Measurements from ENCODE around the gene RHOJ.
"Not testable (repeated sequence)": the region's sequence is repeated elsewhere in the genome, so short reads cannot be mapped to it uniquely, and the experiment has no call there.

RHOJ gene

GRCh38 chr14:63266106-63266505, 61.9 kb downstream of the RHOJ start:
- peaks cover 5% of the 10 kb centered on the region for H3K27me3 Mint-ChIP-seq
- H3K4me1 Mint-ChIP-seq: no peaks in the 10 kb centered on the region
- H3K9me3 Mint-ChIP-seq: peaks cover 2% of the 10 kb centered on the region
- H3K4me3 Mint-ChIP-seq: no peak overlapping the region
- no peak for DNase-seq (ENCODE audit: low spot score in 2 of 2)
- no peak for ATAC-seq (ENCODE audit: low read depth)
- H3K36me3 Mint-ChIP-seq: no peaks in the 10 kb centered on the region
- H3K27ac Mint-ChIP-seq: no peak overlapping the region

- DNase-seq (ENCODE audit: low spot score in 2 of 2): no peak
- Mint-ChIP-seq H3K4me1 (no peaks in the 10 kb centered on the region), H3K27me3 (peaks cover 3% of the 10 kb centered on the region), H3K36me3 (no peaks in the 10 kb centered on the region), H3K27ac (no peak overlapping the region), H3K4me3 (no peak overlapping the region), H3K9me3 (peaks cover 2% of the 10 kb centered on the region)
- no peak for ATAC-seq (ENCODE audit: low read depth)
Observed at GRCh38 chr14:63267171-63267570, 62.9 kb downstream of the RHOJ start.

- Mint-ChIP-seq H3K27me3 (peaks cover 3% of the 10 kb centered on the region), H3K9me3 (peaks cover 2% of the 10 kb centered on the region), H3K36me3 (no peaks in the 10 kb centered on the region), H3K4me1 (no peaks in the 10 kb centered on the region), H3K4me3 (no peak overlapping the region), H3K27ac (no peak overlapping the region)
- DNase-seq (ENCODE audit: low spot score in 2 of 2) (no peak), ATAC-seq (ENCODE audit: low read depth) (no peak)
Observed at GRCh38 chr14:63268771-63269170, 64.5 kb downstream of the RHOJ start.

- no peak for ATAC-seq (ENCODE audit: low read depth)
- peaks cover 3% of the 10 kb centered on the region for H3K27me3 Mint-ChIP-seq
- H3K27ac Mint-ChIP-seq: no peak overlapping the region
- H3K36me3 Mint-ChIP-seq: no peaks in the 10 kb centered on the region
- no peak for DNase-seq (ENCODE audit: low spot score in 2 of 2)
- no peaks in the 10 kb centered on the region for H3K4me1 Mint-ChIP-seq
- peaks cover 2% of the 10 kb centered on the region for H3K9me3 Mint-ChIP-seq
- no peak overlapping the region for H3K4me3 Mint-ChIP-seq
Observed at GRCh38 chr14:63269561-63270225, 65.5 kb downstream of the RHOJ start.

- Mint-ChIP-seq H3K36me3 (no peaks in the 10 kb centered on the region), H3K9me3 (no peaks in the 10 kb centered on the region), H3K4me3 (no peak overlapping the region), H3K4me1 (no peaks in the 10 kb centered on the region), H3K27ac (no peak overlapping the region), H3K27me3 (no peaks in the 10 kb centered on the region)
- no peak for ATAC-seq (ENCODE audit: low read depth)
- DNase-seq (ENCODE audit: low spot score in 2 of 2): no peak
Observed at GRCh38 chr14:63273129-63273528, 68.9 kb downstream of the RHOJ start.

- DNase-seq (ENCODE audit: low spot score in 2 of 2) (no peak), ATAC-seq (ENCODE audit: low read depth) (no peak)
- Mint-ChIP-seq H3K36me3 (no peaks in the 10 kb centered on the region), H3K4me1 (no peaks in the 10 kb centered on the region), H3K27me3 (no peaks in the 10 kb centered on the region), H3K9me3 (no peaks in the 10 kb centered on the region), H3K27ac (no peak overlapping the region), H3K4me3 (no peak overlapping the region)
Observed at GRCh38 chr14:63273717-63274655, 69.7 kb downstream of the RHOJ start.

GRCh38 chr14:63275611-63276010, 71.4 kb downstream of the RHOJ start:
- Mint-ChIP-seq H3K27ac (no peak overlapping the region), H3K4me3 (no peak overlapping the region), H3K36me3 (no peaks in the 10 kb centered on the region), H3K9me3 (no peaks in the 10 kb centered on the region), H3K27me3 (peaks cover 2% of the 10 kb centered on the region), H3K4me1 (no peaks in the 10 kb centered on the region)
- ATAC-seq (ENCODE audit: low read depth) (no peak), DNase-seq (ENCODE audit: low spot score in 2 of 2) (no peak)

GRCh38 chr14:63276016-63276415, 71.8 kb downstream of the RHOJ start:
- H3K9me3 Mint-ChIP-seq: no peaks in the 10 kb centered on the region

GRCh38 chr14:63276492-63277342, 72.5 kb downstream of the RHOJ start:
- Mint-ChIP-seq H3K27ac (no peak overlapping the region), H3K27me3 (peaks cover 6% of the 10 kb centered on the region), H3K4me3 (no peak overlapping the region), H3K9me3 (no peaks in the 10 kb centered on the region), H3K4me1 (no peaks in the 10 kb centered on the region), H3K36me3 (no peaks in the 10 kb centered on the region)
- DNase-seq (ENCODE audit: low spot score in 2 of 2): peak in 1 of 2 donors; percentile 6
- no peak for ATAC-seq (ENCODE audit: low read depth)

More at GRCh38 chr14:63276016-63276415, 71.8 kb downstream of the RHOJ start:
- Mint-ChIP-seq H3K27me3 (peaks cover 5% of the 10 kb centered on the region), H3K27ac (no peak overlapping the region), H3K4me1 (no peaks in the 10 kb centered on the region), H3K4me3 (no peak overlapping the region), H3K36me3 (no peaks in the 10 kb centered on the region)
- DNase-seq (ENCODE audit: low spot score in 2 of 2) (no peak), ATAC-seq (ENCODE audit: low read depth) (no peak)

- H3K27me3 Mint-ChIP-seq: peaks cover 6% of the 10 kb centered on the region
- H3K4me3 Mint-ChIP-seq: no peak overlapping the region
- H3K36me3 Mint-ChIP-seq: no peaks in the 10 kb centered on the region
- DNase-seq (ENCODE audit: low spot score in 2 of 2): no peak
- no peaks in the 10 kb centered on the region for H3K4me1 Mint-ChIP-seq
- H3K9me3 Mint-ChIP-seq: no peaks in the 10 kb centered on the region
- no peak for ATAC-seq (ENCODE audit: low read depth)
- H3K27ac Mint-ChIP-seq: no peak overlapping the region
Observed at GRCh38 chr14:63277591-63278183, 73.4 kb downstream of the RHOJ start.

GRCh38 chr14:63279933-63280332, 75.7 kb downstream of the RHOJ start:
- not testable (repeated sequence) for DNase-seq (ENCODE audit: low spot score in 2 of 2); H3K4me3 Mint-ChIP-seq; H3K9me3 Mint-ChIP-seq; H3K4me1 Mint-ChIP-seq; H3K27me3 Mint-ChIP-seq; ATAC-seq (ENCODE audit: low read depth); H3K36me3 Mint-ChIP-seq; H3K27ac Mint-ChIP-seq

- H3K27me3 Mint-ChIP-seq: peaks cover 6% of the 10 kb centered on the region
- DNase-seq (ENCODE audit: low spot score in 2 of 2) (no peak), ATAC-seq (ENCODE audit: low read depth) (no peak)
- H3K4me1 Mint-ChIP-seq: no peaks in the 10 kb centered on the region
- no peak overlapping the region for H3K4me3 Mint-ChIP-seq
- H3K36me3 Mint-ChIP-seq: no peaks in the 10 kb centered on the region
- no peaks in the 10 kb centered on the region for H3K9me3 Mint-ChIP-seq
- no peak overlapping the region for H3K27ac Mint-ChIP-seq
Observed at GRCh38 chr14:63282997-63283883, 79.0 kb downstream of the RHOJ start.

GRCh38 chr14:63283884-63284248, 79.6 kb downstream of the RHOJ start:
- DNase-seq (ENCODE audit: low spot score in 2 of 2): no peak
- no peak for ATAC-seq (ENCODE audit: low read depth)
- H3K36me3 Mint-ChIP-seq: no peaks in the 10 kb centered on the region
- H3K9me3 Mint-ChIP-seq: no peaks in the 10 kb centered on the region
- H3K4me3 Mint-ChIP-seq: no peak overlapping the region
- peaks cover 6% of the 10 kb centered on the region for H3K27me3 Mint-ChIP-seq
- H3K4me1 Mint-ChIP-seq: no peaks in the 10 kb centered on the region
- no peak overlapping the region for H3K27ac Mint-ChIP-seq

All from memory B cell (primary cell).